ENCODE data around the gene PRDM16. TPM values are rescaled to one million over a fixed set of nuclear protein-coding genes. Genes with fewer than 3 reads are reported as not detected.

Gene PRDM16
- total and polyA plus RNA-seq, 2 of the 8 experiments (the other 6 are each of a cell fraction or from before 2014, with no cell fraction given) = 0.39 to 0.43 TPM

GRCh38 chr1:3344395-3344794, 275.4 kb downstream of the PRDM16 start:
- Histone ChIP-seq H4K91ac (replicated peaks; ENCODE audit: insufficient read length, low read length) (no peak overlapping the region), H3K14ac (ENCODE audit: insufficient read length) (no peak overlapping the region), H2AK5ac (ENCODE audit: low read depth, low read length) (no peak overlapping the region), H4K5ac (ENCODE audit: insufficient read length, low read depth, low read length) (no peak overlapping the region), H3K56ac (replicated peaks; ENCODE audit: insufficient read length, low read depth, low read length) (no peak overlapping the region), H2BK12ac (ENCODE audit: low read depth, low read length) (no peak overlapping the region), H3K36me3 (ENCODE audit: control insufficient read depth in 2 of 4, insufficient read depth in 4 of 4, low read length in 3 of 4) (no peaks in the 10 kb centered on the region), H3K27ac (ENCODE audit: low read depth, low read length) (no peak overlapping the region), H3K9ac (replicated peaks in 1 of 4; ENCODE audit: extremely low read depth in 1 of 4, low read depth in 3 of 4, low read length in 3 of 4) (no peak overlapping the region), H3K23ac (ENCODE audit: insufficient read length) (no peak overlapping the region), H3K79me2 (ENCODE audit: control insufficient read depth in 1 of 2, insufficient read depth in 2 of 2, low read length in 2 of 2) (no peaks in the 10 kb centered on the region), H2AFZ (ENCODE audit: low read length) (no peak overlapping the region), H3K23me2 (ENCODE audit: low read depth, low read length) (no peaks in the 10 kb centered on the region), H3K27me3 (replicated peaks in 1 of 4; ENCODE audit: control insufficient read depth in 3 of 4, extremely low read depth in 1 of 4, insufficient read depth in 3 of 4, low read length in 3 of 4) (no peaks in the 10 kb centered on the region), H3K4ac (replicated peaks; ENCODE audit: insufficient read length, low read depth, low read length) (no peak overlapping the region), H3K9me3 (ENCODE audit: insufficient read depth in 2 of 2, low read depth in 1 of 2, low read length in 1 of 2) (peaks cover 10 to 17% of the 10 kb centered on the region in 2 experiments), H3K4me3 (ENCODE audit: extremely low read depth in 1 of 4, insufficient read depth in 2 of 4, low read depth in 3 of 4, low read length in 4 of 4) (no peak overlapping the region), H2BK120ac (replicated peaks; ENCODE audit: low read depth, low read length) (no peak overlapping the region), H4K20me1 (replicated peaks in 1 of 2; ENCODE audit: control insufficient read depth in 1 of 2, insufficient read depth in 2 of 2, low read length in 2 of 2) (no peaks in the 10 kb centered on the region), H2BK20ac (ENCODE audit: low read length) (no peak overlapping the region), H3K18ac (ENCODE audit: extremely low read depth, low read length) (no peak overlapping the region), H3K79me1 (ENCODE audit: low read depth, low read length) (no peaks in the 10 kb centered on the region), H2BK5ac (ENCODE audit: low read depth, low read length) (no peak overlapping the region), H4K8ac (ENCODE audit: extremely low read depth, insufficient read depth, low read length) (no peak overlapping the region), H2BK15ac (ENCODE audit: low read length) (no peak overlapping the region), H3K4me2 (ENCODE audit: insufficient read depth in 1 of 2, low read depth in 2 of 2, low read length in 2 of 2) (no peak overlapping the region), H3K4me1 (replicated peaks in 1 of 4; ENCODE audit: control insufficient read depth in 3 of 4, insufficient read depth in 4 of 4, low read length in 3 of 4) (no peaks in the 10 kb centered on the region; a peak in 1 of 7 replicates)
- TF ChIP-seq FOSL1 (IDR thresholded peaks at IDR 0.05; ENCODE audit: insufficient read depth, low read depth, low read length) (no peak), JUND (IDR thresholded peaks at IDR 0.05; ENCODE audit: low read length) (no peak), ATF3 (IDR thresholded peaks at IDR 0.05; ENCODE audit: insufficient read depth, low read depth, low read length) (no peak)
- FAIRE-seq = no peak
- no peak for DNase-seq (ENCODE audit: low read depth in 1 of 2, low spot score in 2 of 2)
- ChIA-PET CTCF (ENCODE audit: partially characterized antibody) (interaction anchor here (1.0 kb wide), 1 partner anchor 281 kb away, joined by 3 read pairs; no protein-coding TSS in a partner anchor), POLR2A (ENCODE audit: partially characterized antibody) (no interaction called here)

Data from H1 (cell line).